GM10266 (cell line): ENCODE data around the gene GLO1.

Experiments
- DNase-seq: peaks from one replicate; pipeline ENCODE4 v3.0.0; 2012; ENCODE audit errors: extremely low spot score
- TF ChIP-seq, protein P1 (sequence below): IDR thresholded peaks from 2 replicates; pipeline ENCODE4 v1.5.1; 2012; ENCODE audit warnings: mild to moderate bottlenecking, low read depth; ENCODE audit not compliant: control insufficient read depth, insufficient read depth; ENCODE audit errors: missing control alignments

Gene GLO1

DNA sequence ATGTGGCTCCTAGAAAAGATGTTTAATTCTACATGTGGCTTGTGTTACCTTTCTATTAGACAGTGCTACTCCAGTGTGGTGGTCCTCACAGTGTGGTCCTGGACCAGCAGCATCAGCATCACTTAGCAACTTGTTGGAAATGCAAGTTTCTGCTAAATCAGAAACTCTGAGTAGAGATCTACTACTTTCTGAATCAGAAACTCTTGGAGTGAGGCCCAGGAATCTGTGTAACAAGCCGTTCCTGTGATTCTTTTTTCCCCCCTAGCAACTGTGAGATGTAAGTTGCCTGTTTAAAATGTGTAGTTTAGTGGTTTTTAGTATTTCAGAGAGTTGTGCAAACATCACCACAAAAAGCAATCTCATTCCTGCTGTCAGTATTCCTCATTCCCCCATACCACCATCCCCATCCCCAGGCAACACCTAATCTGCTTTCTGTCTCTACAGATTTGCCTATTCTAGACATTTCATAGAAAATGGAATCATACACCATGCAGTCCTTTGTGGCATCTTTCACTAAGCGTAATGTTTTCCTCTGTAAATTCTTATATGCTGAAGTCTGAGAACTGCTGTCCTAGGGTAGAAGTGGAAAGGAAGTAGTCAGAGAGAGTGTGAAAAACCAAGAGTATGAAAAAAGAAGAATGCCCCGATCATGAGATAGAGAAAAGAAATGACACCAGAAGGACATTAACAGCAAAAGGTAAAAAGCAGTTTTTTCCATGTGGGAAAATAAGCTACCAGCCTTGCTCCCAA is 44.4 kb downstream of the GLO1 start:
- no peak for DNase-seq
- TF ChIP-seq, protein P1, sequence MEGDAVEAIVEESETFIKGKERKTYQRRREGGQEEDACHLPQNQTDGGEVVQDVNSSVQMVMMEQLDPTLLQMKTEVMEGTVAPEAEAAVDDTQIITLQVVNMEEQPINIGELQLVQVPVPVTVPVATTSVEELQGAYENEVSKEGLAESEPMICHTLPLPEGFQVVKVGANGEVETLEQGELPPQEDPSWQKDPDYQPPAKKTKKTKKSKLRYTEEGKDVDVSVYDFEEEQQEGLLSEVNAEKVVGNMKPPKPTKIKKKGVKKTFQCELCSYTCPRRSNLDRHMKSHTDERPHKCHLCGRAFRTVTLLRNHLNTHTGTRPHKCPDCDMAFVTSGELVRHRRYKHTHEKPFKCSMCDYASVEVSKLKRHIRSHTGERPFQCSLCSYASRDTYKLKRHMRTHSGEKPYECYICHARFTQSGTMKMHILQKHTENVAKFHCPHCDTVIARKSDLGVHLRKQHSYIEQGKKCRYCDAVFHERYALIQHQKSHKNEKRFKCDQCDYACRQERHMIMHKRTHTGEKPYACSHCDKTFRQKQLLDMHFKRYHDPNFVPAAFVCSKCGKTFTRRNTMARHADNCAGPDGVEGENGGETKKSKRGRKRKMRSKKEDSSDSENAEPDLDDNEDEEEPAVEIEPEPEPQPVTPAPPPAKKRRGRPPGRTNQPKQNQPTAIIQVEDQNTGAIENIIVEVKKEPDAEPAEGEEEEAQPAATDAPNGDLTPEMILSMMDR, result no peak

DNA sequence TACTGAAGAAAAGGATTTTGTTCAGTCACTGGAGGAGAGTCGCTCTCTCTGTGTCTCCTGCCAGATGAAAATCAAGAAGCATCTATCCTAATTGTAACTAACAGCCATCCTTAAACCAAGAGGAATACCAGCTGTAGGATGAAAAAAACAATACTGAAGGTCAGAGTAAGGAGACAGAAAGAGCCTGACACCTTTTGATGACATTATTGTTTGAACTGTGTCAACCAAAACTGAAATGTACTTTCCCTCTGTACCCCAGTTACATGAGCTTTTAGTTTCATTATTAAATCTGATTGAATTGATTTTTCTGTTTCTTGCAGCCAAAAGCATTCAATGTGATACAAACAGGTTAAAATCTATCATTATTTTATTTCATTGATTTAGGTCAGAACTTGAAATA is 46.0 kb downstream of the GLO1 start:
- DNase-seq, result peak; percentile 23
- TF ChIP-seq, protein P1, result no peak

DNA sequence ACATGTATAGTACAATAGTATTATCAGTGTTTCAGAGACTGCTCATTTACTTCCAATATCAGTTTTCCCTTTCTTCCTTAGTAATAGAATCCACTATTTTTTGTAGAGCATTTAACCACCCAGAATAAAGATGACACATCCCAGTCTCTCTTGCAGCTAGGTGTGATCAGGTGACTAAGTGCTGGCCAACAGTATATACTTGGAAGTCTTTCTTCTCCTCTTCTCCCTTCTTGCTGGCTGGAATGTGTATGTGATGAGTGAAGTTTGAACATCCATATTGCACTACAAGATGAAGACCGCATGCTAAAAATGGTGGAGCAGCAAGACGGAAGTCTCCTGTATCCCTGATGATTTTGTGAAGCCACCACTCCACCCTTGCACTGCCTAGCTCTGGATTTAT is 48.7 kb downstream of the GLO1 start:
- no peak for DNase-seq
- TF ChIP-seq, protein P1, result no peak

DNA sequence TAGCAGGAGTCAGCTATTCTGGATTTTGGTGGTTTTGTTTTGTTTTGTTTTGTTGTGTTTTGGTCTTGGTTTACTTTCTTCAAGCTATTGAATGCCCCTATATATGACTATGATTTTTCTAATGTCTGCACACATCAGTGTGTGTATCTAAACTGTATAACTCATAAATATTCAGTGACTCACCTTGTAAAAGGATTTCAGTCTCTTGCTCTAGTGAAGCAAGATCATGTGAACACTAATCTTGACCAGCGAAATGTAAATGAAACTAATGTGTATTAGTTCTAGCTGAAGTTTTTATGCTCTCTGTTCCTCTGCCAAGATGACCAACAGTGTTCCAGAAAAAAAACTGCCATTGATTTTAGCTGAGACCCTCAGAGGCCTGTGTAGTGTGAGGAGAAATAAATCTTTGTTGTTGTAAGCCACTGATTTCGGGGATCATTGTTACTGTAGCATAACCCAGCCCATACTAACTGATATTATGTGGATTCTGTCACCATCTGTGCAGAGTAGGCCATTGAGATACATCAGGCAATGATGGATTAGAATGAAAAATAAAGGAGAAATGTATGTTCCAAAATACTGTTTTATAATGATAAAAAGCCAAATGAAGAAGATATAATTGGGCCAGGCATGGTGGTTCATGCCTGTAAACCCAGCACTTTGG is 51.7 kb downstream of the GLO1 start:
- DNase-seq, result no peak
- TF ChIP-seq, protein P1, result no peak

DNA sequence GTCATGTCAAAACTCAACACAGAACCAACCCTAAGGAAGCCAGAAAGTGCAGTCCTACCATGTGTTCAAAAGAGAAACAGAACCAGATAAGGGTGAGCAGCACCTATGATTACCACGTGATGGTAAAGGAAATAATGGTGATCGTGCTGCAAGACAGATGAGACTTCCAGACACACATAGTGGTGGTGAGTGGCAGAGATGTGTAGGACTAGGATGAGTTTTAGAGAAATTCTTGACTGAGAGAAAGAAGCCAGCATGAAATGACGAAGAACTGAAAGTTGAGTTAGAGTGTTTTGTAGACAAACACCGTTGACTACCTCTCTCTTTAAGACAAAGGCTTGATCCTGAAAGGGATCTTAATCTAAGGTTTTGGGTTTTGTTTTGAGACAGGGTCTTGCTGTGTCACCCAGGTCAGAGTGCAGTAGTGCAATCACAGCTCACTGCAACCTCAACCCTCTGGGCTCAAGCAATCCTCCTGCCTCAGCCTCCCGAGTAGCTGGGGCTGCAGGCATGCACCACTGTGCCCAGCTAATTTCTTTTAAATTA is 52.7 kb downstream of the GLO1 start:
- TF ChIP-seq, protein P1, result no peak
- DNase-seq, result no peak

DNA sequence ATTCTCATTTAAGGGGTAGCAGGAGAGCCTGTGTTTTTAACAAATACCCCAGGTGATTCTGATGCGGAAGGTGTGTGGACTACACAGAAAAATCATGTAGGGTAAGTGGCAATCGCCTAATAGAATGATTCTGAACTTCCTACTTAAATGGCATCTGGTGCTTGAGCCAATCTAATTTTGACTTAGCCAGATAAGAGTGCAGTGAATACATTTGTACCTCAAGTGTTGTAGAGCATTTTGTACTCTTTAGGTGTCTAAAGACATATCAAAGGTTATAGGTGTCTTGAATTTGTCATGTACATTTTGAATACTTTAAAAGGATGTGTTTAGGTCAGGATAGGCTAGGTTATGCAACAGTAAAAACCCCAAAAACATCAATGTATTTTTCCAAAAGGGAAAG is 53.2 kb downstream of the GLO1 start:
- no peak for DNase-seq
- TF ChIP-seq, protein P1, result no peak

DNA sequence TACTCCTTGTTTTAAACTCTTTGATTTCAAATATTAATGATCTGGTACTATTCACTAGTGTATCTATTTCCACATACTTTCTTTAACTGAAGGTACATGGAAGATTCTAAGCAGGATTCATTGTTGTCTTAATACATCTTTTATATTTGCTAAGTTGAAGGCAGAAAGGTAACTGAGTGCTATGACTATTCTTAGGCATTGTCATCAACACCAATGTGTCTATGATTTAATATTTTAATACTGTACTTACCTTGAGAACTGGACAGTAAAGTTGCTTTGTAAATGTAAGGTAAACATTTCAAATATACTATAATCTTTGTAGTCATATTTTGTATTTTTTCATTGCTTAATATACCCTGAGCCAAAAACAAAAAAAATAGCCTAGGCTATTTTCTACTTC is 54.3 kb downstream of the GLO1 start:
- TF ChIP-seq, protein P1, result no peak
- no peak for DNase-seq
